Spleen (tissue), 11 donors: ENCODE data around the gene CAMKK1. TPM values are rescaled to one million over a fixed set of nuclear protein-coding genes. Genes with fewer than 3 reads are reported as not detected.

Experiments
- DNase-seq: peaks from one replicate; pipeline ENCODE4 v3.0.0-alpha.2; 2020
- H3K27ac ChIP-seq, 8 donors: fragments of 200-600 bp; sonication (generic) in 7 of 8; 1 replicate in 4 of 8; 2 replicates in 4 of 8; pipeline versions ENCODE4 v1.5.0 to v1.8.0; 2016 to 2021; ENCODE audit warnings: inconsistent platforms in 4 of 8, mild to moderate bottlenecking in 4 of 8, moderate library complexity in 1 of 8
- H3K27me3 ChIP-seq, 7 donors: fragments of 200-600 bp; sonication (generic) in 6 of 7; replicated peaks in 1 of 7; 1 replicate in 4 of 7; 2 replicates in 3 of 7; pipeline versions ENCODE4 v1.5.0 to v1.8.0; 2016 to 2021; ENCODE audit warnings: inconsistent platforms in 3 of 7, mild to moderate bottlenecking in 1 of 7
- H3K36me3 ChIP-seq, 6 donors: fragments of 200-600 bp; sonication (generic) in 5 of 6; 1 replicate in 4 of 6; 2 replicates in 2 of 6; pipeline versions ENCODE4 v1.5.0 to v1.8.0; 2016 to 2021; ENCODE audit warnings: inconsistent platforms in 2 of 6
- H3K4me1 ChIP-seq, 6 donors: fragments of 200-600 bp; sonication (generic) in 5 of 6; 1 replicate in 3 of 6; 2 replicates in 3 of 6; pipeline versions ENCODE4 v1.5.0 to v1.8.0; 2016 to 2021; ENCODE audit warnings: inconsistent platforms in 3 of 6
- H3K4me3 ChIP-seq, 8 donors: fragments of 200-600 bp; sonication (generic) in 7 of 8; 1 replicate in 4 of 8; 2 replicates in 4 of 8; pipeline versions ENCODE4 v1.5.0 to v1.8.0; 2016 to 2021; ENCODE audit warnings: inconsistent platforms in 4 of 8, mild to moderate bottlenecking in 4 of 8, moderate library complexity in 2 of 8
- H3K9me3 ChIP-seq, 8 donors: fragments of 200-600 bp; sonication (generic) in 7 of 8; 1 replicate in 4 of 8; 2 replicates in 4 of 8; pipeline versions ENCODE4 v1.5.0 to v1.8.0; 2016 to 2021; ENCODE audit warnings: inconsistent platforms in 4 of 8
- POLR2A ChIP-seq, 3 donors: fragments of 450-650 bp; IDR thresholded peaks; one replicate each; pipeline ENCODE4 v1.5.1; 2017; ENCODE audit warnings: antibody characterized with exemption in 3 of 3, mild to moderate bottlenecking in 1 of 3
- POLR2AphosphoS5 ChIP-seq, 3 donors: sonication (generic); formaldehyde crosslinking; IDR thresholded peaks; one replicate each; pipeline ENCODE4 v1.5.1; 2017; ENCODE audit warnings: antibody characterized with exemption in 3 of 3
- WGBS, 5 donors: extraction: QIAGEN DNeasy Blood & Tissue Kit in 3 of 5; methylation state at CpG; one replicate each; pipeline versions ENCODE4 v1.1.5 to v1.1.7; 2013 to 2018; 5-methylcytosine and 5-hydroxymethylcytosine counted together
- intact Hi-C: fragments of 100-400 bp; cut with DNase I; formaldehyde crosslinking; loops from one replicate; pipeline ENCODE4 v1.15.0; 2023; ENCODE audit warnings: low total_unique reads
- polyA plus RNA-seq, 3 donors: library from polyadenylated mRNA; stranded (reverse); fragments of 200-250 nt; gene quantifications; one replicate each; pipeline ENCODE4 v1.2.1, GENCODE V29; 2013
- total RNA-seq, 7 donors: library from RNA; depleted of rRNA in 3 of 7; stranded (reverse); fragments of >200 nt in 3 of 7; fragmentation: NEBNext Ultra II Directional in 4 of 7; extraction: Animal tissue kit (Norgen Biotek cat#: 25700) in 4 of 7; gene quantifications; one replicate each; pipeline versions ENCODE4 v1.1.0 to v1.2.1, GENCODE V29; 2016 to 2021
- TF ChIP-seq, protein P1 (sequence below), 11 experiments: fragments of 200-600 bp in 7 of 11; fragments of 450-650 bp in 4 of 11; sonication (generic) in 4 of 11; IDR thresholded peaks in 8 of 11; conservative IDR thresholded peaks in 3 of 11; 1 replicate in 7 of 11; 2 replicates in 4 of 11; pipeline versions ENCODE4 v1.4.0 to v1.8.0; 2016 to 2021; ENCODE audit warnings: antibody characterized with exemption in 11 of 11, inconsistent platforms in 4 of 11, mild to moderate bottlenecking in 1 of 11
- donor health status: healthy with polysubstance abuse.
- donor health status: DM: no; HTN: no; CAD: no; lungs with moderate emphysema.
- donor health status: DM: no; HTN: no; CAD: no.
- donor health status: Bipolar disorder and iron deficiency.
- donor health status: healthy.
- donor health status: DM: no; HTN: no; CAD: no.
- donor health status: DM: yes; HTN: yes; CAD: no.

CAMKK1 gene
- total and polyA plus RNA-seq, 10 donors = 5.2 to 13.0 (median 9.0) TPM

DNA sequence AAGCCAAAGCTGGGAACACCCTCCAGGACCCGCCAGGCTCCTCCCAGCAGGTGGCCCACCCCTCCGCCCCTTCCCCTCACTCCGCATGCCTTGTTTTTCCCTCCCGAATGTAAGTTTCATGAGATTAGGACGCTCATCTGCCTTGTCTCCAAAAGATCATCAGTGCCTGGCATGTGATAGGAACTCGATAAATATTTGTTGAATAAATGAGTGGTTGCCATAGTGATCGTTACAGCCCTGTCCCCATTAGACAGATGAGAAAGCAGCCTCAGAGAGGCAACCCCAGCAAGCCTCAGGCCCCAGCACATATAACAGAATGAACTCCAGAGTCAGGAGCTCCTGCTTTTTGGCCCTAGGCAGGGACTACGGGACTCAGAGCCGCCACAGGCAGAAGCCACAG is 5.0 kb downstream of the CAMKK1 start:
- TF ChIP-seq, protein P1, sequence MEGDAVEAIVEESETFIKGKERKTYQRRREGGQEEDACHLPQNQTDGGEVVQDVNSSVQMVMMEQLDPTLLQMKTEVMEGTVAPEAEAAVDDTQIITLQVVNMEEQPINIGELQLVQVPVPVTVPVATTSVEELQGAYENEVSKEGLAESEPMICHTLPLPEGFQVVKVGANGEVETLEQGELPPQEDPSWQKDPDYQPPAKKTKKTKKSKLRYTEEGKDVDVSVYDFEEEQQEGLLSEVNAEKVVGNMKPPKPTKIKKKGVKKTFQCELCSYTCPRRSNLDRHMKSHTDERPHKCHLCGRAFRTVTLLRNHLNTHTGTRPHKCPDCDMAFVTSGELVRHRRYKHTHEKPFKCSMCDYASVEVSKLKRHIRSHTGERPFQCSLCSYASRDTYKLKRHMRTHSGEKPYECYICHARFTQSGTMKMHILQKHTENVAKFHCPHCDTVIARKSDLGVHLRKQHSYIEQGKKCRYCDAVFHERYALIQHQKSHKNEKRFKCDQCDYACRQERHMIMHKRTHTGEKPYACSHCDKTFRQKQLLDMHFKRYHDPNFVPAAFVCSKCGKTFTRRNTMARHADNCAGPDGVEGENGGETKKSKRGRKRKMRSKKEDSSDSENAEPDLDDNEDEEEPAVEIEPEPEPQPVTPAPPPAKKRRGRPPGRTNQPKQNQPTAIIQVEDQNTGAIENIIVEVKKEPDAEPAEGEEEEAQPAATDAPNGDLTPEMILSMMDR (IDR thresholded peaks at IDR 0.05 in 8 of 11, conservative IDR thresholded peaks at IDR 0.05 in 3 of 11) = no peak
- TF ChIP-seq POLR2AphosphoS5 (IDR thresholded peaks at IDR 0.05) = no peak
- no peak for TF ChIP-seq POLR2A (IDR thresholded peaks at IDR 0.05)
- no peaks in the 10 kb centered on the region for H3K27me3 ChIP-seq
- 80 to 92% (median 83%) methylated on average over 9 of the region's 9 CpGs for WGBS, 5 donors
- peak overlapping the region in 4 of 8 donors; percentile 72 to 95 (median 89) for H3K27ac ChIP-seq
- no peak overlapping the region for H3K4me3 ChIP-seq
- no peaks in the 10 kb centered on the region for H3K9me3 ChIP-seq
- intact Hi-C loops = no loop called here
- H3K36me3 ChIP-seq = peaks cover 0 to 29% (median 3%) of the 10 kb centered on the region in 6 donors
- DNase-seq = no peak
- H3K4me1 ChIP-seq = peaks cover 14 to 77% (median 46%) of the 10 kb centered on the region in 6 donors

DNA sequence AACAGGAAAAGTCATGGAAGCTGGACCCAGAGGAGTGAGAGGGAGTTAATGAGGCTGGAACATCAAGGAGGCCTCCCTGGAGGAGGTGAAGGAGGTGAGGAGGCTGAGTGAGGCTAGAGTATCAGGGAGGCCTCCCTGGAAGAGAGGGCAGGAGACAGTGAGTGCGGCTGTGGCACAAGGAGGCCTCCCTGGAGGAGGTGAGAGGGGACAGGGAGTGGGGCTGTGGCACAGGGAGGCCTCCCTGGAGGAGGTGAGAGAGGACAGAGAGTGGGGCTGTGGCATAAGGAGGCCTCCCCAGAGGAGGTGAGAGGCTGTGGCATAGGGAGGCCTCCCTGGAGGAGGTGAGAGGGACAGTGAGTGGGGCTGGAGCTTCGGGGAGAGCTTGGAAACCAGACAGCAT is 5.5 kb downstream of the CAMKK1 start:
- Histone ChIP-seq H3K27me3 (no peaks in the 10 kb centered on the region), H3K9me3 (no peaks in the 10 kb centered on the region), H3K4me3 (peak overlapping the region in 1 of 8 donors; percentile 49), H3K36me3 (peaks cover 0 to 33% (median 4%) of the 10 kb centered on the region in 6 donors), H3K4me1 (peaks cover 14 to 74% (median 44%) of the 10 kb centered on the region in 6 donors), H3K27ac (peak overlapping the region in 7 of 8 donors; percentile 72 to 95 (median 88))
- intact Hi-C loops = no loop called here
- no peak for TF ChIP-seq POLR2A (IDR thresholded peaks at IDR 0.05)
- TF ChIP-seq, protein P1 (IDR thresholded peaks at IDR 0.05 in 8 of 11, conservative IDR thresholded peaks at IDR 0.05 in 3 of 11) = no peak
- 59 to 88% (median 66%) methylated on average over 2 of the region's 2 CpGs for WGBS, 5 donors
- no peak for DNase-seq

DNA sequence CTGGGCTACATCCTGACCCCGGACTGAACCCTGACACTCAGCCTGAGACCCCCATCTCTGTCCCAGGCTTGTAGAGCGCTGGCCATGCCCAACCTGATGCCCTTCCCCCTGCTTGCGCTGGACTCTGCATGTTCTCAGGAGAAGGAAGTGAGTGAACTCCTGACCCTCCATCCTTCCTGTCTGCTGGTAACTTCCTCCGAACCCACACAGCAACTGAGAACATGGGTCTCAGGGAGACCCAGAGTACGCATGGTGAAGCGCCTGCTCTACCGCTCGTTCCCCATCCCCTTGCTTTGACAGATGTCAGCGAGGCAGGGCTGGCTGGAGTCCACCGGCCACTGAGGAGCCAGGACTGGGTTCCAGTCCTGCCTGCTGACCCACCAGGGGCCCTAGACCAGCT is 6.1 kb downstream of the CAMKK1 start:
- WGBS, 5 donors = 18 to 41% (median 34%) methylated on average over 10 of the region's 10 CpGs
- H3K36me3 ChIP-seq = peaks cover 0 to 39% (median 4%) of the 10 kb centered on the region in 6 donors
- peak; percentile 88 for DNase-seq
- peaks cover 12 to 68% (median 38%) of the 10 kb centered on the region in 6 donors for H3K4me1 ChIP-seq
- no peaks in the 10 kb centered on the region for H3K9me3 ChIP-seq
- H3K4me3 ChIP-seq = peak overlapping the region in 1 of 8 donors; percentile 49
- TF ChIP-seq POLR2A (IDR thresholded peaks at IDR 0.05) = no peak
- TF ChIP-seq, protein P1 (IDR thresholded peaks at IDR 0.05 in 8 of 11, conservative IDR thresholded peaks at IDR 0.05 in 3 of 11) = no peak
- peak; percentile 68 to 86 (median 70) for TF ChIP-seq POLR2AphosphoS5 (IDR thresholded peaks at IDR 0.05)
- peak overlapping the region in 7 of 8 donors; percentile 72 to 95 (median 88) for H3K27ac ChIP-seq
- intact Hi-C loops = no loop called here
- no peaks in the 10 kb centered on the region for H3K27me3 ChIP-seq

DNA sequence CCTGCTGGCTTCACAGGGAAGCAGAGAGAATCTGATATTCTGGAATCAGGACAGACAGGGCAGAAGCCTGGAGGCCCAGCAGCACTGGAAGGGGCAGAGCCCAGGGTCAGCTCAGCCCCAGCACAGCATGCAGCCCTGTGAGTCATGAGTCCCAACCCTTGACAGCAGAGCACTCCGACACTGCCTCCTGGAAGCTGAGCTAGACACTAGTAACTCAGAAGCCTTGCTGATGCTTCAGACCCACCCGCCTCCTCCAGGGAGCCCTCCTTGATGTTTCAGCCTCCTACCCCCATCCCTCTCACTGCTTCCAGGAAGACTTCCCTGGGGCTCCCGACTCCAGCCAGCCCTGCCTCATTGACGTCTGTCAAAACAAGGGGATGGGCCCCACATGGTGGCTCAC is 6.9 kb downstream of the CAMKK1 start:
- DNase-seq = no peak
- peaks cover 8 to 60% (median 31%) of the 10 kb centered on the region in 6 donors for H3K4me1 ChIP-seq
- intact Hi-C loops = no loop called here
- H3K27ac ChIP-seq = peak overlapping the region in 4 of 8 donors; percentile 88 to 95 (median 89)
- peaks cover 0 to 45% (median 4%) of the 10 kb centered on the region in 6 donors for H3K36me3 ChIP-seq
- whole genome bisulfite sequencing, 5 donors = 81 to 94% (median 87%) methylated on average over 3 to 4 of the region's 4 CpGs
- no peaks in the 10 kb centered on the region for H3K27me3 ChIP-seq
- TF ChIP-seq, protein P1 (IDR thresholded peaks at IDR 0.05 in 8 of 11, conservative IDR thresholded peaks at IDR 0.05 in 3 of 11) = no peak
- no peak for TF ChIP-seq POLR2AphosphoS5 (IDR thresholded peaks at IDR 0.05)
- TF ChIP-seq POLR2A (IDR thresholded peaks at IDR 0.05) = no peak
- no peak overlapping the region for H3K4me3 ChIP-seq
- no peaks in the 10 kb centered on the region for H3K9me3 ChIP-seq
